SHP77 (cell line): ENCODE data around the gene CACNA2D4.

ENCODE experiments used
- DNase-seq, 2 experiments: peaks; one replicate each; lab custom pipeline; 2025; lab: John Stamatoyannopoulos, UW

Gene CACNA2D4

GRCh38 chr12:1815108-1815507 lies 103.3 kb downstream of the CACNA2D4 start:
- no peak for DNase-seq

GRCh38 chr12:1814266-1814665 lies 104.2 kb downstream of the CACNA2D4 start:
- no peak for DNase-seq

GRCh38 chr12:1812650-1813302 lies 105.7 kb downstream of the CACNA2D4 start:
- no peak for DNase-seq

DNA sequence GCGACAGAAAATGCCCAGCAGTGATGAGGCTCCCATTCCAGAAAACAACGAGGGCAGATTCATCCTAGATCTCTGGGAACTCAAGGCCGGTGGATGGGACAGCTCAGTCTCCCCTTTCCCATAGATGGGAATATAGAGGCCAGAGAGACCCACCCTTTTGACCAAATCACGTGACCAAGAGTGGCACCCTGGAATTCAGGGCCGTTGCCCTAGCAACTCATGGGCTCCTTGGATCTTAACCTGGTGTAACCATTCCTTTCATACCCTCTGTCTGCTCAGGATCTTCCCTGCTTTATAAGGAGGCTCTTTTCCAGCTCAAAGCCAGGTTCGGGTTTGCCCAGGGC lies 106.5 kb downstream of the CACNA2D4 start:
- no peak for DNase-seq

DNA sequence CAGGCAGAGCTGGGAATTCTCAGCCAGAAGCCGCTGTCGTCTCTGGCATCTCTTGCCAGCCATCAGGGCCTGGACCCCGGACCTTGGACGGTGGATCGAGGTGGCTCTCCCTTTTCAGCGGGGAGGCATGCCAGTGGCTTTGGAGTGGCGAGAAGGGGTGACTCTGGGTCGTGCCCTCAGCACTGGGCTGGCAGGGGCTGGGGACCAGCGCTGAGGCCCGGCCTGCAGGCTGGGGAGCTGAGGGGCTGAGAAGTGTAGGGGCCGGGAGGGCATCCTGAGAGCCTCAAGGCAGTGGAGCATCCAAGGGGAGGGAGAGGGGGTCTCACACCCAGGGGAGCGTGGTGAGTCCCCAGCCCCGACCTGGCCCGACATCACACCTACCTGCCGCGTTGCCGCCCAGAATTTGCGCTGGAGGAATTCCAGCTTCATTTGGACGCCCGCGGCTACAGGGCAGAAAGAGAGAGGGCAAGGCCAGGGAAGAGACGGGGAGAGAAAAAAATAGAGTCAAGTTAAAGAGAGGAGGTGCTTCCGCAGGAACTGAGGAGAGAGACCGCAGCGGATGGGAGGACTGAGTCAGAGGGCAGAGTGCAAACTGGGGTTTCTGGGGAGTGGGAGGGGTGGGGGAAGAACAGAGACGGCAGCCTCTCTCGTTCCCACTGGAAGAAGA lies 107.0 kb downstream of the CACNA2D4 start:
- no peak for DNase-seq

DNA sequence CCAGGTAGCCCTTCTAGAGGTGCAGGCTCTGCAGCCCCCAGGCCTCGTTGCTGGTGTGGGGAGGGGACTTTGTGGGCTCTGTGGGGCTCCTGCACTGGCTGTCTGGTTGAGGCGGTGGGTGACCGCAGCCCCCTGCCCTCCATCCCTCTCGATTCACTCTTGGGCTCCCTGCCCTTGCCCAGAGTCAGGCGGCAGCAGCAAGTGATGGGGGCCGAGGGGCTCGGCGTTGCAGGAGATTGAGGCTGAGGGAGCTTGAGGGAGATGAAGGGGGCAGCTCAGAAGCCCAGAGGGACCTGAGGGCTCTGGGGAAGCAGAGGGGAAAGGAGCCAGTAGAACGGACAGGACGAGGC lies 107.5 kb downstream of the CACNA2D4 start:
- no peak for DNase-seq

DNA sequence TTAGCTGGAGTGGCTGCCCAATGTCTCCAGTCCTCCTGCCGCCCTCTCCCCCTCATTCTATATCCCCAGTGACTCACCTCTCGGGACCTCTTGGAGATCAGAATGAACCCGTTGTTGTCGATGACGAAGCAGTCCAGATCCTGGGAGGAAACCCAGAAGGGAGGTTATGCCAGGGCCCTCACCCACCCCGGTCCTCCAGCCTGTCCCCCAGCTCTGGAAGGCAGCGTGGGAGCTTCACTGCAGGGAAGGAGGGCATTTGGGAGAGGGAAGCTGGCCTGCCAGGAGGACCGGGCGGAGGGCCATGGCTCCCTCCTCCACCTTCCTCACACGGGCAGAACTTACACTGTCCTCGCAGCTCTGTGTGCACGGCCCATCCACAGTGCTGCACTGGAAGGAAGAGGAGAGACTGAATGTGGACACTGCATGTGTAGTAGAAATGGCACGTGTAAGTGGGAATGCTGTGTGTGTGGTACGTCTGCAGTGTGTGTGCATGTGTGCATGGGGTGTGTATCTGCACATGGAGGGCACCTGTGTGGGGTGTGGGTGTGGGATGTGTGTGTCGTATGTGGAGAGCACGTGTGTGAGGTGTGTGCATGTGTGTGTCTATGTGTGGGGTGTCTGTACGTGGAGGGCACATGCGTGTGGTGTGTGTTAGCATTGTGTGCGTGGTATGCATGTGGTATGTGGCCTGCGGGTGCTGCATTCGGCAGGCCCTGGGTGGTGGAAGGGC lies 108.1 kb downstream of the CACNA2D4 start:
- DNase-seq, result no peak

GRCh38 chr12:1809591-1810190 lies 108.8 kb downstream of the CACNA2D4 start:
- DNase-seq, result no peak

- no peak for DNase-seq
Observed at GRCh38 chr12:1808798-1809480, 109.5 kb downstream of the CACNA2D4 start.

DNA sequence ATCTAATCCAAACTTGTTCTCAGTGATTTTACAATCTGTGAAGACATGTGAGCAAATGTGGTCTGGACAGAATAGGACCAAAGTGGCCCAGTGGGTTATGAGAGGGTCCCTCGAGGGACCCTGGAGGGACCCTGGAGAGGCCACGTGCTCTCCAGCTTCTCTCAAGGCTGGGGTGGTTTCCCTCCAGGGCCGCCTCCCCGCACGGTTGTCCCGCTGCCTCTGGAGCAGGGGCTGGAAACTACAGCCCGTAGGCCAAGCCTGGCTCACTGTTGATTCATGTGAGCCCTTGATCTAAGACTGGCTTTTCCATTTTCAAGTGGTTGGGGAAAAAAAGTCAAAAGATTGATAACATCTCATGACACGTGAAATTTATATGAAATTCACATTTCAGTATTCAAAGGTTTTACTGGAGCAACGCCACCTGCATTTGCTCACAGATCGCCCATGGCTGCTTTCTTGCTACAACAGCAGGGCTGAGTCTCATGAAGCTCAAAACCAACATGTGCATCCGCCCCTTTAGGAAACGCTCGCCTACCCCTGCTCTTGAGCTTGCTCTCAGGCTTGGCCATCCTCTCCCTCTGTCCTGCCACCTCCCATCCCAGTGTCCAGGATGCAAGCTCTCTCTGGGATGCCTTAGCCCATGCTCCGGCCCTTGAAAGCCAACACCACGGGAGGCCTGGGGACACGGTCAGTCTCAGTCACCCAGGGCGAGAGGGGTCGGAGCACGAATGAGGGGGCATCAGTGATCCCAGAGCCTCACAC lies 110.2 kb downstream of the CACNA2D4 start:
- no peak for DNase-seq

- DNase-seq, result no peak
Observed at GRCh38 chr12:1807087-1807860, 111.2 kb downstream of the CACNA2D4 start.

DNA sequence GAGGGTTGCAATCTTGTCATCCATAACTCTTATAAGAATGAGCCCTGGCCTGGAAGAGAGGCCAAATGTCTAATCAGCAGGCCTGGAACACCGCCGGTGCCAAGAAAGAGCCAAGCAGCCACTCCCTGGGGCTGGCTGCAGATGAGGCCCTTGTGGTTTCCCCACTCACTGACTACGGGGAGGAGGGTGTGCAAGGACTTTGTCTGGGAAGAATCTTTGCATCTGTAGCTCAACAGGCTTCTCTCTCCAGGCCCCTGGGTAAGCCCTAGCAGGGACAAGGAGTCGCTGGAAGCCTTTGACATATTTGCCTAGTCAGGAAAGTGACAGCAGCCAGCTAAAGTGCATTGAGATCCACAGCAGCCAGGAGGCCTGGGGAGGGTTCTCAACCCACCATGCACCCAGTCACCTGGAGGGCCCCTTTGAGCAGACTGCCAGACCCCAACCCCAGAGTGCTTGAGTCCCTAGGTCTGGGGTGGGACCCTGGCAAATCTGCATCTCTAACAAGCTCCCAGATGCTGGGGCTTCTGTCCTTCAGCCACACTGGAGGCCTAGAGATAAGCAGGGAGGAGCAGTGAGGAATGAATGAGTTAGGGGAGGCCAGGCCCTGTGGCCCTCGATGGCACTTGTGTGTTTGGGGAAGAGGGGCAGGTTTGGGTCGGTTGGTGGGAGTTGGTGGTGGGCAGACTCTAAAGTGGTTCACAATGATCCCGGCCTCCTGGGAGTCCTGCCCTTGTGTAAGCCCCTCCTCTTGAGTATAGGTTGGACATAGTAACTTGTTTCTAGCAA lies 112.0 kb downstream of the CACNA2D4 start:
- DNase-seq, result no peak

- DNase-seq, result no peak
Observed at GRCh38 chr12:1805441-1806081, 112.9 kb downstream of the CACNA2D4 start.

GRCh38 chr12:1804545-1805332 lies 113.7 kb downstream of the CACNA2D4 start:
- DNase-seq, result peak; percentile 3 to 46

- no peak for DNase-seq
Observed at GRCh38 chr12:1803736-1804135, 114.7 kb downstream of the CACNA2D4 start.

- no peak for DNase-seq
Observed at GRCh38 chr12:1801303-1801975, 117.0 kb downstream of the CACNA2D4 start.

DNA sequence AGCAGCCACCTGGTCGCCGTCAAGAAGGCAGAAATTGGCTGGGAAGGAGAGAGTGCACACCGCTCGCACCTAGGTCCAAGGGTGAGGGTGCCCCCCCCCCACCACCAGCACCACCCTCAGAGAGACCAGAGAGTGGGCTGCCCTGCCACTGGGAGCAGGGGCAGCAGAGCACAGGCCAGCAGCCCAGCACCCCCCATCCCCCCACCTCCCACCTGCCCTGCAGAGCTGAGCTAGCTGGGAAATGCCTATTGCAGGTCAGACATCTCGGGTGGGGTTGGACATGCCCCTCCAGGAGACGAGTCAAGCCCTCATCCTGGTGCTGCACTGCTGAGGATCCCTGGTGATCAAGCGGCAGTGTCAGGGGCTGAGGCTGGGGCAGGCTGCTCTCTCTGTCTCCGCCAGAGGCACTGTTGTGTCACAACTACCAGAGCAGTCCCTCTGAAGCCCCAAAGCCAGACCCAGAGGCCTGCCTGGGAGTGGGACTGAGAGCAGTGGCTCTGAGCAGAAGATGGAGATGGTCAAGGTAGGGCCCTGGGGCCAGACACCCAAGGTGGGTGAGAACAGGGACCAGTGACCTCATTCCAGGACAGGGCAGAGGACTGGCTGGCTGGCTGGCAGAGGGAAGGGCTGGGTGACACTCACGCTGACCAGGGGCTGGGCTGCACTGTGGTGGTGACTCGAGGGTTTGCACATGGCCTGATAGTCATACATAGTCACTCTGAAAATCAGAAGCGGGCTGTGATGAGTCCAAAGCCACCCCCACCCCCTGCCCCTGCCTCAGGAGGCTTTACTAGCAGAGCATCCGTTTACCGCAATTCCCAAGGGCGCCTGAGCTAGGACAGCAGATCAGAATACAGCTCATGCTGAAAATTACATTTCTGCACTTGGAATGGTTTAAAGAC lies 117.8 kb downstream of the CACNA2D4 start:
- DNase-seq, result peak in 1 of 2 experiments; percentile 1
